Activated CD4-positive, alpha-beta T cell treated with anti-CD3 and anti-CD28 coated beads, Interleukin-2, Interleukin-4, amounts not matched to agents 100 ng/mL and 50 ng/mL, durations not matched to agents 16 hours and 8 hours (primary cell): ENCODE results near the gene EPB41L1.

Source experiments
- DNase-seq: peaks from one replicate; pipeline ENCODE4 v3.0.0-alpha.2; 2020; ENCODE audit warnings: low spot score

The EPB41L1 gene

GRCh38 chr20:36154700-36155628 lies at the start of gene EPB41L1:
Gene EPB41L1 (plus strand): TSS chr20:36154740. CDS start chr20:36173778, 19,038 bp downstream.
- DNase-seq, result no peak

- no peak for DNase-seq
Measured at GRCh38 chr20:36104856-36105255, 49.7 kb upstream of the EPB41L1 start.

- no peak for DNase-seq
Measured at GRCh38 chr20:36105711-36106226, 48.8 kb upstream of the EPB41L1 start.

GRCh38 chr20:36106606-36107005 lies 47.9 kb upstream of the EPB41L1 start:
- no peak for DNase-seq

- DNase-seq, result no peak
Measured at GRCh38 chr20:36107881-36108280, 46.7 kb upstream of the EPB41L1 start.

- no peak for DNase-seq
Measured at GRCh38 chr20:36109251-36109947, 45.1 kb upstream of the EPB41L1 start.

- DNase-seq, result no peak
Measured at GRCh38 chr20:36110994-36111393, 43.5 kb upstream of the EPB41L1 start.

GRCh38 chr20:36112112-36112511 lies 42.4 kb upstream of the EPB41L1 start:
- no peak for DNase-seq

- no peak for DNase-seq
Measured at GRCh38 chr20:36113036-36113435, 41.5 kb upstream of the EPB41L1 start.

GRCh38 chr20:36113566-36114250 lies 40.8 kb upstream of the EPB41L1 start:
- no peak for DNase-seq

GRCh38 chr20:36114707-36115106 lies 39.8 kb upstream of the EPB41L1 start:
- DNase-seq, result no peak

- DNase-seq, result no peak
Measured at GRCh38 chr20:36115925-36116324, 38.6 kb upstream of the EPB41L1 start.

- no peak for DNase-seq
Measured at GRCh38 chr20:36116807-36117441, 37.6 kb upstream of the EPB41L1 start.

- no peak for DNase-seq
Measured at GRCh38 chr20:36117638-36118037, 36.9 kb upstream of the EPB41L1 start.

GRCh38 chr20:36118371-36118770 lies 36.2 kb upstream of the EPB41L1 start:
- no peak for DNase-seq

GRCh38 chr20:36119537-36119936 lies 35.0 kb upstream of the EPB41L1 start:
- no peak for DNase-seq

GRCh38 chr20:36120241-36120640 lies 34.3 kb upstream of the EPB41L1 start:
- DNase-seq, result no peak

- no peak for DNase-seq
Measured at GRCh38 chr20:36120991-36121390, 33.5 kb upstream of the EPB41L1 start.

GRCh38 chr20:36121981-36122930 lies 32.3 kb upstream of the EPB41L1 start:
- no peak for DNase-seq

GRCh38 chr20:36122931-36123288 lies 31.6 kb upstream of the EPB41L1 start:
- DNase-seq, result no peak

- no peak for DNase-seq
Measured at GRCh38 chr20:36125097-36125496, 29.4 kb upstream of the EPB41L1 start.
